GM21723 (cell line): ENCODE measurements around the gene TTC29.
"Not testable (repeated sequence)": the region's sequence is repeated elsewhere in the genome, so short reads cannot be mapped to it uniquely, and the experiment has no call there.

Experiments used
- ATAC-seq: cut with Tn5 transposase; IDR thresholded peaks from one replicate; pipeline ENCODE4 v1.9.1; 2021; ENCODE audit warnings: mild to moderate bottlenecking, moderate library complexity; ENCODE audit not compliant: unreplicated experiment

TTC29 gene

DNA sequence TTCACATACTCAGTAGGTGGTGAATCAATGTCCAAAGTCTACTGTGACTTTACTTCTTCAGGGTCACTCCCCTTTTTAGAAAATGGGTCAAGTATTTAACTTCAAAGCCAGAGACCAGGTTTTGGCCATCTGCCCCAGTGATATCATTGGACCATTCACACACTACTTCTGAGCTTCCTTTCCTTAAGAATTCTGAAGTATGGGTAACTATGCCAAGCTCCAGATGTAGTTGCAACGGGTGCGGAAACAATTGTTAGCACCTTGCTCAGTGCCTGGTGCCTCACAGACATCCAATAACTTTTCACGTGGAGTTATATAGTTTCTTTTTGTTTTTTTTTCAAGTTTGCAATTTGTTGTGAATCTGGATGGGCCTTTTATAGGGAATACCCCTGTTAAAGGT, 62.6 kb downstream of the TTC29 start:
- ATAC-seq, result no peak

DNA sequence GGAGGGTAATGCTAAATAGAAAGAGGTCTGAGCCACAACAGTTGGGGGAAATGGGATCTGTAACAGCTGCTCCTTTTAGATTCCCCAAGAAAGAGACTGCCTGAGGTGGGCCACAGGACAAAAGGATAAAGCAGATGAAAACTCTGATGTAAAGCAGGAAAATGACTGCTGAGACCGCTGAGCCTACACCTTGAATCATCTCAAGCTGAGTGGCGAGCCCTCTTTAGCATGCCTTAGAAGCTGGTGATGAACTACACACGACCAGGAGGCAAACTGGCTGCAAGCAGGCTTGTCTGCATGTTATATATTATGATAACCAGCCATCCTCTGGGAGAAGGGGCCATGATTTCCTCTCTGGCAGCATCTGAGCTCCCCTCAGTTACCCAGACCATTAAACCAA, 88.4 kb downstream of the TTC29 start:
- no peak for ATAC-seq

DNA sequence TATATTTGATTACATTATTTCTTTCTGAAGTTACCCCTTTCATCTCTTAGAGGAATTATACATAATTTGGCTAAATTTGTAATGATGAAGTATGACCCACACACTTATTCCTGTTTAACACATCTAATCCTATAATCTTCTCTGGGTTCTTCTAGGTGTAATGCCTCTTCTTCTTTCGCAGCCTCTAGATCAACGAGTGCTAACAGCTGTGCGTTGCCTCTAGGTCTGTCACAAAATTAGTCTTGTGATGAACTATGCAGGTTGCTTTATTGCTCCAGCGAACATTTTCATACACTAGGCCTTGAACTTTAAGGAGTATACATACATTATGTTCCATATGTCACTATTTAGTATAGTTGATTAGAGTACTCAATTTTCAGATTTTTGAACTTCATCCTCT, 89.9 kb downstream of the TTC29 start:
- no peak for ATAC-seq

DNA sequence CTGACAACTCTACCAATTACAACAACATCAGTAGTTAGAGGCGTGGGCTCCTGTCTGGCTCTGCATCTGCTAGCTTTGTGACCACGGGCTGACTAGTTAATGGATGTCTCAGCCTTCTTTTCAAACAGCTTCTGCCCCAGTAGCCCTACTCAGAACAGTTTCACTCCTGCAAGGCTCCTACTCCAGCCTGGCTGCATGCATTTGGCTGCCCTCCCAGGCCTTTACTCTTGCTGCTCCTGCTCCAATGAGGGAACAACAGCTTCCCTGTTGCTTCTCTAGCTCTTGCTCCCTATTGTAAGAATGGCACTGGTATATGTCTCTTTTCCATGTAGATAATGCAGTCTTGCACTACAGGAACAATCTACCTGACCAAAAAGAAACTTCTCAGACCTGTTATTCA, 93.3 kb downstream of the TTC29 start:
- ATAC-seq, result no peak

DNA sequence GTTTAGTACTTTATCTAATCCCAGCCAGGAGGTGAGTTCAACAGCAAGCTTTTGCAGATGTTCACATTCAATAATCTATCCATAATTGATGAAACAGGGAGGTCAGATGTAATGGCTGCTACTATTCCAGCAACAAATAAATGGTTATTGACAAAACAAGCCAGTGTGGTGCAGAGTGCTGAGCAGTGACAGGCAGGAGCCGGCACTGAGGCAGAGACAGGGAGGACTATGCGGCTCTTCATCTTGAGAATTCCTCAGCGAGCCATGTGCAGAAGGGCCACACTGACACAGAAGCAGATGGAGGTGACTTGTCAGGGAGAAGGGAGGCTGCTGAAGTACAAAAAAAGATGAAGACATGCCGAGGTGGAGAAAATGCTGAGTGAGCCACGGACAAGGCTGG, 98.3 kb downstream of the TTC29 start:
- ATAC-seq, result no peak

DNA sequence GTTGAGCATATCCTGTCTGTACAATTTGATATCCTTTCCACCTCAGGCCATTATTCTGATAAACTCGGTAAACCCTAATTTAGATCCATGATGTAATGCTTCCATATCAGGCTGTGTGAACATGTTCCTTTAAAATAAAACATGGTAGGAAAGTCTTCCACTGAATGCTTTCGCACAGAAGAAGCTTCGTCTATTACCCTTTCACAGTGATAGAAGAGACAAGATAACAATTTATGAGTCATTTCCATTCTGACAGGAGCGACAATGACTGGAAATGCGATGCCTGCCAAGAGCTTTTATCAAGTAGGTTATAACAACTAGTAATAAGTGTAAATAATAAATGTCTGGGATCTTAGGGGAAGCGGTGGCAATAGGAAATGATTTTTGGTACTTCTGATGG, 98.8 kb downstream of the TTC29 start:
- ATAC-seq, result no peak

DNA sequence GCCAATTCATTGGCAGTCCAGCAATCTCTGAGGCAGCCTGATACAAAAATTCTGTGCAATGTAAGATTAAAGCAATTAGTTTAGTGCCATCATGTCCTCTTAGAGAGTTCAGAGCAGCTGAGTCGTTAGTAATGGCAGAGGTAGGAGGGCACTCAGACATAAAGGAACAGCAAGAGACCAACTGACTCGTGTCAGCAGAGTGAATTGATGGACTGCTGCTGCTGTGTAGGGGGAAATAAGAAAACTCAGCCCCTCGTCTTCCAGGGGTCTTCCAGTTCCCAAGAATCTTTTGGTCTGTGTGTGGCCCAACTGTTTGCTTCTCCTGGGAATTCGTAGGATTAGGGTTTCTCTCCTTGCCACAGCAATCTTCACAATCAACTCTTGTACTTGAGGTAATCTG, 100.9 kb downstream of the TTC29 start:
- no peak for ATAC-seq

DNA sequence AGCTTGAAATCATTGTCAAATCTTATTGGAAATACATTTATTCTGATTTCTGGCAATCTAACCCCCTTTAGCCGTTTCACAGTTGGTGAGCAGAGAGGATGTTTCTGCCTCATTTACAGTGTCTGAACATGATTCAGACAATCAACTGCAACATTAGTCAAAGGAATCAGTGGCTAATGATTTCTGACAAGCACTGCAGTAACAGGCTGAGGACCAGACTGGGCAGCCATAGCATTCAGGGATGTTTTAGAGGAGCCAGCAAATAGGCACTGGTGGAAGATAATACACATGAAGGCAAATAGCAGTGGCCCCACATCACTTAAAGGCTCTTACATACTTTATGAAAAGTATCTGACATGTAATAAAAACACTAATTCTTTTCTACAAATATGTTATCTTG, 102.8 kb downstream of the TTC29 start:
- ATAC-seq, result no peak

DNA sequence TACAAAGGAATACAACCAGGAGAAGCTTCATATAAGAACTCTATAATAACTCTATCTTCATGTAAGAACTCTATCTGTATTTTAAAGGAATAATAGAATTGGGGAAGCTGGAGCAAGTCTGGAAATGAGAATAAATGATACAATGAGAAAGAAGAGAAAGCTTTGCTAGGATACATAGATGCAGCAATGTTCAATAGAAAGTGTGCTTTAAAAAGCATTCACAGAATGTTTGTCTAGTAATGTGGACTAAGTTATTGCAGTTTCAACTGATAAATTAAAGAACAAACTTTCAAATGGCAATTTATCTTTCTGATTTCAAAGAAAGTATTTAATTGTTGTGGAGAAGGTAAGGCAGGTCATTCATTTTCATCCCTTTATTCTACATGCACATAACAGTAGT, 104.9 kb downstream of the TTC29 start:
- ATAC-seq, result no peak

DNA sequence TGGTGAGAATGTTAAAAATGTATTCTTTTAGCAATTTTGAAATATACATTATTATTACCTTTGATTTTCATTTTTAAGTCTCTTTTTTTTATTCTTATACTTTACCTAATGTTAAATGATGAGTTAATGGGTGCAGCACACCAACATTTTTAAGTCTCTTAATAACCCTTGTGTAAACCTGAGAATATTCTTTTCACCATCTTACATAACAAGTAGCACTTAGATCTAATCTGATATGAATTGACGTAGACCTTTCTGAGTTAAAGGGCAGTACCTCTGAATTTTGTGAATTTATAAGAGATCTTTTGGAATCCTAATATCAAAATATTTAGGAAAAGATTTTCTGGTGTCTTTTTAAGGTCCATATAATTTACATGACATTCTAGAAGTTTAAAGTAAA, 110.6 kb downstream of the TTC29 start:
- no peak for ATAC-seq

DNA sequence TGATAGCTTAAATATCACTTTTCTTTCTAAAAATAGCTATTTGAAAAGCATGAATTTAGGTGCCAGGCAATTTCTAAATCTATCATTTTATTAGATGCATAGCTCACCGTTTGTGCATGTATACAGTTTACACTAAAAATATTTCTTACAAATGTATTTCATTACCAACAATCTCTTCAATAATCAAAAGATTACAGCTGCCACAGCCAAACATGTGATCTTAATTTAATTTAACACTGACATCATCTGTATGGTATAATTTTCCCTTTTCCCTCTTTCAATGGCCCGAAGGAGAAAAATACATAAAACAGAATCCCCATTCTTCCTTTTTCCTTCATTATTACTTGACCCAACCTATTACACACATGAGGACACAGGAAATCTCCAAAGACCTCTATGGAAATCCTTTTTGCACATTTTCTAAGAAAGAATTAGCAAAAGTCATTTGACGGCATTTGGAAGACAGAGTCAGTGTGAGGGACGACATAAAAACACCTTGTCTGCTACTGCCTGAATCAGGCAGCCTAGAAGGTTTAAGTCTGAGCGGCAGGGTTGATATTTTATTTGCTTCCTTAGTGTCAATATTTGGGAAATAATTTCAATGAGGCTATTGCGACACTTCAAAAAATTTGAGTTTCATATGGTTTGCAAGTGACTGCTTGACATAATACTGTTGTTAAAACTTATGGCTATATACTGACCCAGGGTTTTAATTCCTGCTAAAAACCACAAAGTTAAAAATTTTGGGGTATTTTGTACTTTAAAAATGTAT, 111.2 kb downstream of the TTC29 start:
- ATAC-seq, result no peak

DNA sequence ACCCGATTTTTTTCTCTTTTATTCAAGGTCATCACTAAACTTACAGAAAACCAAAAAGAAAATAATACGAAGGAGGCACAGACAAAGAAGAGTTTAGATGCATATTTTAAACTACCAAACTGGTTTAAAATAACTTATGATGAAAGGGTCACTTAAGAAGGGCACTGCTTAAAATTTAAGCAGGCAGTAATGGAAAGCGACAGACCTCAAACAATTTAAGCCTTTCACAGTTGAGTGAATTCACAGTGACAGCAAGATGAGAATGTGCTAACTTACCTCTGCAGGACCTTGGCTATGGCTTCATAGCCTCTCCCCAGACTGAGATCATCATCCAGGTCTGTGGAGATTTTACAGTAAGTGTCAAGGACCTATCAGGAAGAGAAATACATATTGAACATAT, 112.1 kb downstream of the TTC29 start:
- no peak for ATAC-seq

DNA sequence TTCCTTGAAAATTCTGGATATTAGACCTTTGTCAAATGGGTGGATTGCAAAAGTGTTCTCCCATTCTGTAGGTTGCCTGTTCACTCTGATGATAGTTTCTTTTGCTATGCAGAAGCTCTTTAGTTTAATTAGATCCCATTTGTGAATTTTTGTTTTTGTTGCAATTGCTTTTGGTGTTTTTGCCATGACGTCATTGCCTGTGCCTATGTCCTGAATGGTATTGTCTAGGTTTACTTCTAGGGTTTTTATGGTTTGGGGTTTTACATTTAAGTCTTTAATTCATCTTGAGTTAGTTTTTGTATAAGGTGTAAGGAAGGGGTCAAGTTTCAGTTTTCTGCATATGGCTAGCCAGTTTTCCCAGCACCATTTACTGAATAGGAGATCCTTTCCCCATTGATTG, 122.7 kb downstream of the TTC29 start:
- ATAC-seq, result not testable (repeated sequence)

DNA sequence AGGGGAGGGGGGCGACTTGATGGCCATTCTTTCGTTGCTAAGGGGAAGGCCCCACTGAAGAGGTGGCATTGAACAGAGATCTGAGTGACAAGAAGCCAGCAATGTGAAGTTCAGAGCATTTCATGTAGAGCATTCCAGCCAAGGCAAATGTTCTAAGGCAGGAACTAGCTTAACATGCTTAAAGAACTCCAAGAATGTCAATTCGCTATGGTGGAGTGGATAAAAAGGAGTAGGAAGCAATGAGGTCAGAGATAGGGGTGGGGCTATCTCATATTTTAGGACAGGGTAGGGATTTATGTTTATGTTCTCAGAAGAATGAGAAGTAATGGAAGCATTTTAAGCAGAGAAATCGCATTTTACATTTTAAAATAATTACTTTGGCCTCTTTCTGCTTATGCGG, 130.9 kb downstream of the TTC29 start:
- no peak for ATAC-seq

DNA sequence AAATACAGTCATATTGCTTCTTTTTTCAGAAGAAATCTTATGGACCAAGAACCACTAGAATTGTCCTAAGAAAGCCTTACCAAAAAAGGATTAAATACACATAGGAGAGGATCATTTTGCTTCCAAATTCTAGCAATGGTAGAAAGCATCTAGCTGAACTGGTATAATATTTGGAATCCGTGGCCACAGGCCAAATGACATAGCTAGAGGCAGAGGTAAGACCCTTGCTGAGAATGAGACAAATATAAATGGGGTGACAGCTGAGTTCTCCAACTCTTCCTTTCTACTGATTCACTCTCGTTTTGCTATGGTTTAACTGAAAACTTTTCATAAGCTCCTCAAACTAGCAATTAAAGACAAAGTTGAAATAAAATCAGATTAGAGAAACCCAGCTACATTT, 150.0 kb downstream of the TTC29 start:
- no peak for ATAC-seq

DNA sequence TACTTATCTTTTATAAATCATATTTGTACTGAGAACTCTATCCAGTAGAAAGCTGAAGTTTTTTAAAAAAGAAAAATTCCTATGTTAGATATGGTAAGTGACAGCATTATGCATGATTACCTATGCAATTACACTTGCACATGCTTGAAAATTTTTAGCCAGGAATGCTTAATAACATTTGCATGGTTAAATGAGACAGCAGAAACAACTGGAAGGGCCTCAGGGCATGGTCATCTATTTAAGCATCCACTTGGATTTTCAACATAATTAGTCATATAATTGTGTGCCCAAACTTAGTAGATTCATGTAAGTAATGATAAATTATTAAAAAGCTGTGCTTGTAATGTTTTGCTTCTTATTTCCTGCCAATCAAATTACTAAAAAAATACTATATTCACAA, 151.9 kb downstream of the TTC29 start:
- ATAC-seq, result no peak

DNA sequence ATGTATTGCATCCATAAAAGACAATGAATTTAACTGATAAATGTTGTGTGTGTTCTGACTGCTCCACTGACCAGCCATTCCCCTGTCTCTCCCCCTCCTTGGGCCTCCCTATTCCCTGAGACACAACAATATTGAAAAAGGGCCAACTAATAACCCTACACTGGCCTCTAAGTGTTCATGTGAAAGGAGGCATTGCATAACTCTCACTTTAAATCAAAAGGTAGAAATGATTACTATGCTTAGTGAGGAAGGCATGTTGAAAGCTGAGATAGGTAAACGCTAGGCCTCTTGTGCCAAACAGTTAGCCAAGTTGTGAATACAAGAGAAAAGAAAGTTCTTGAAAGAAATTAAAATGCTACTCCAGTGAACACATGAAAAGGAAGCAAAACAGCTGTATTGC, 154.2 kb downstream of the TTC29 start:
- no peak for ATAC-seq

DNA sequence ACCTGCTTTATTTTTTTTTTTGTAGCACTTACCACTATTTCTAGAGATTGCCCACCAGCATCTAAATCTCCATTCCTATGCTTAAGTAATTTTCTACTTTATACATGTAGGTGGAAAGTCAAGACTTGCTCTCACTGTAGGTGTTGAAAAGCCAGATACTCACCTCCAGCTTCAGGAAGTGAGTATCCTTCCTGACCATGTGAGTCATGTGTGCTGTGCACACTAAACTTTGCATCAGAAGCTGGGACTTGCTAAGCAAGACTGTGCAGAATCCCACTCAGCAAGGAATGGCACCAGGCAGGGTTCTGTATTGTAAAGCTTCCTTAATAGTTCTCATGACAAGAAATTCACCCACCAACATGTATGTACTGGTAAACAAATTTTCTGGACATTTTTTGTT, 155.1 kb downstream of the TTC29 start:
- no peak for ATAC-seq

DNA sequence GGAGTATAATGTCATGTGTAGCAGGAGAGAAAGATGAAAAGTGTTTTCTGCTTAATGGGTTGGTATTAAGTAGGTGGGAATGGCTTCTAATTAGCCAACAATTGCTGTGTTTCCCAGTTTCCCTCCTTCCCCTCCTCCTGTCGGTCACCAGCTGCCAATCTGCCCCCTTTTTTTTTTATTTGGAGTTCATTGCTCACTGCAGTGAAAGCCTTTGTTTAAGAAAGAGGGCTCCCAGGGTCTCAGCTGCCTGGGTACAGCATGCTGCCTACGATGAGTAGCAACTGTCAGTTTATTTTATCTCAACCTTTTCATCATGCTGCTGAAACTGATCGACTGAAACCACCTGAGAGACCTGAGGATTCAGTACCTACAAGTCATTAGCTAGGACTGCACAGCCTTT, 157.9 kb downstream of the TTC29 start:
- no peak for ATAC-seq

DNA sequence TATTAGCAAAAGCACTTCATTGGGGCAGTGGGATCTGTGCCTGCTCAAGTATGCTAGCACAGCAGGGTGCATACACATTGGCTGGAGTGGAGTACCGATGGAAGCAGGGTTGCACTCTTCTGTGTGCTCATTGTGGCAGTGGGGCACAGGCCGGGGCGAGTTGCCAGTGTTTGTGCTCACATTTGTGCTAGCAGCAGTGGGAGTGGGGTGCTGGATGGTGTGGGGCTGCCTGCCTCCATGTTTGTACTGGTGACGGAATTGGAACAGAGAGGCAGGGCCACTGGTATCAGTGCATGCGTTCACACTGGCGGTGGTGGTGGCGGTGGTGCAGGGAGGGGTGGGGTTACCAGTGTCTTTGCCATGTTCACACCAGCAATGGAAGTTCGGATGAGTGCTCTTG, 169.0 kb downstream of the TTC29 start:
- ATAC-seq, result no peak

DNA sequence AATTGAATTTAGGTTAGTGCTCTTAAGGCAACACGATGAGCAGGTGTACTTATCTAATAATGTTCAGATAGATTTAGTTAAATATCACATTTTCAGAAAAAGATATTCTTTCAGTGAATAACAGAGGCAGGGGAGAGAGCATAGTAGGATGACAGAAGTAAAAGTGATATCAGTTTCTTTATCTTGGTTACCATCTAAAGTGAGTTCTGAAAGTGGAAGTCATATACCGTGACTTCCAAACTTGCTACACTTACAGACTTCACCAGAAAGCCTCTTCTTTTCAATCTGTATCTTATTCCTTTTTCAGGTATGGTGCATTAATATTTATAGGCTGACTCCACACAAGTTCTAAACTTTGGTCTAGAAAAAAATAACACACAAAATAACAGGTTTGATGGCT, 182.1 kb downstream of the TTC29 start:
- no peak for ATAC-seq

DNA sequence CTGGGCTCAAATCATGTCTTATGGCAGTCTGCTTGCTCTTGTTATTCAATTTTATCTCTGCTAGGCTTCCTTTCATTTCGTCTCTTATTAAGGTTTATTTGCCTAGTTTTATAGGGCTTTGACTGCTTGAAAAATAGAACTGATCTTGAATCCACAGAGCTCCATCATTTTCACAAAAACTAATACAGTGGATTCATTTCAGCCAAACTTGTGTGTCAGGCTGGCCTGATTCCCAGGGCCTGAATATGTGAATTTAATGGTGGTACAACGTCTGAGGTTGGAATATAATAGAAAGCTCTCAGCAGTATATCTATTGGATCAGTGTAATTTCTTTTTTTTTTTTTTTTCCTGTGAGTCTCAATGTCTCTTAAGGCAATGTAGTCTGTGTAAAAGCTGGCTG, 183.6 kb downstream of the TTC29 start:
- ATAC-seq, result no peak

DNA sequence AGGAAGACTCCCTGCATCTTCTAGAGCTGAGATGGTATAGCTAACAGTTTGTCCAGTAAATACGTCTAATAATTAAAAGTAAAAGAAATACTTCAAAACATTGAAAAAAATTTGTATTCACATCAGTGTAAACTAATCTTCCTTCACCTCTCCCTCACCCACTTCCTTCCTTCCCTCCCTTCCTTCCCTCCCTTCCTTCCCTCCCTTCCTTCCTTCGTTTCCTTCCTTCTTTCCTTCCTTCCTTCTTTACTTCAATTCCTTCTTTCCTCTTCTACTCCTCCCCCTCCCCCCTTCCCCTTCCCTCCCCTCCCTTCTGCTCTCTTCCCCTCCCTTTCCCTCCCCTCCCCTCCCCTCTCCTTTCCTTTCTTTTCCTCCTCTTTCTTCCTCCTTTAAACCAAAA, 203.2 kb downstream of the TTC29 start:
- no peak for ATAC-seq
